Kidney epithelial cell (primary cell): Measurements from ENCODE around the gene S100G. TPM values are rescaled to one million over a fixed set of nuclear protein-coding genes. Genes with fewer than 3 reads are reported as not detected.

ENCODE experiments used
- DNase-seq: peaks from one replicate; pipeline ENCODE4 v3.0.0-alpha.2; 2010; ENCODE audit warnings: low read depth
- H3K27me3 ChIP-seq: 2 replicates; pipeline ENCODE4 v1.6.0; 2011; ENCODE audit warnings: low read length; ENCODE audit not compliant: control insufficient read depth, insufficient read depth
- H3K36me3 ChIP-seq: 2 replicates; pipeline ENCODE4 v1.5.1; 2011; ENCODE audit warnings: low read length; ENCODE audit not compliant: control insufficient read depth, insufficient read depth
- H3K4me3 ChIP-seq: 2 replicates; pipeline ENCODE4 v1.5.1; 2011; ENCODE audit warnings: low read depth, mild to moderate bottlenecking, control low read depth, low read length
- total RNA-seq: library from RNA; depleted of rRNA; stranded (reverse); fragments of >200 nt; gene quantifications from 2 replicates; pipeline ENCODE4 v1.2.3, GENCODE V29; 2015
- TF ChIP-seq, protein P1 (sequence below): IDR thresholded peaks from 2 replicates; pipeline ENCODE4 v1.5.1; 2011; ENCODE audit warnings: mild to moderate bottlenecking, moderate library complexity, low read length, control low read depth, inconsistent platforms; ENCODE audit not compliant: insufficient read depth, poor library complexity, severe bottlenecking

The S100G gene
- total RNA-seq, 1 donor from 2014 or later: not detected

DNA sequence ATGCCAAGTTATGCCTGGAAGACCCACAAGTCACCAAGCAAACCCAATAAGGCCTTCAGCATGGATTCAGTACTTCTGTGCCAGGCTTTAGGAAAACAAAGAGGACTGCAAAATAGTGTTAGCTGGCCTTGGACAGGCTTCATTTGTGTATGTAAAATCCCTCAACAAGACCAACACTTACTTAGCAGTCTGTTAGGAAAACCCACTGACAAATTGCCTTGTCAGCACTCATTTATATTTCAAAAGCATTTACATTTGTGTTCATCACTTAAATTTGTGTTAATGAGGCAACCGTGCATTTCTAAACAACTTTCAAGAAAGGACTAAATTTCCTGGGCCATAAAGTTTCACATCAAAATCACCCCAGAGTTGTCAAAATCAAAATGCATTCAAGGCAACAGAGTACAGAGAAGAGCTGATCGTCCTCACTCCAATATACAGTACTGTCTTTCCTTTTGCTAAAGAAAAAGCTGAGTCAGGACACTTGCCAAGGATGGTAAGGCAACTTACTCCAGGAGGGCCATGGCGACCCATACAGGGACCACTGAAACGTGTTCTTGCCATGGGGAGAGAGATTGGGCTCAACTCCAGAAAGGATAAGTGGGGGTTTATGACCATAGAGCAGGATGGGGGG lies 1.6 kb downstream of the S100G start:
- no peak for DNase-seq
- H3K4me3 ChIP-seq: no peak overlapping the region
- TF ChIP-seq, protein P1, sequence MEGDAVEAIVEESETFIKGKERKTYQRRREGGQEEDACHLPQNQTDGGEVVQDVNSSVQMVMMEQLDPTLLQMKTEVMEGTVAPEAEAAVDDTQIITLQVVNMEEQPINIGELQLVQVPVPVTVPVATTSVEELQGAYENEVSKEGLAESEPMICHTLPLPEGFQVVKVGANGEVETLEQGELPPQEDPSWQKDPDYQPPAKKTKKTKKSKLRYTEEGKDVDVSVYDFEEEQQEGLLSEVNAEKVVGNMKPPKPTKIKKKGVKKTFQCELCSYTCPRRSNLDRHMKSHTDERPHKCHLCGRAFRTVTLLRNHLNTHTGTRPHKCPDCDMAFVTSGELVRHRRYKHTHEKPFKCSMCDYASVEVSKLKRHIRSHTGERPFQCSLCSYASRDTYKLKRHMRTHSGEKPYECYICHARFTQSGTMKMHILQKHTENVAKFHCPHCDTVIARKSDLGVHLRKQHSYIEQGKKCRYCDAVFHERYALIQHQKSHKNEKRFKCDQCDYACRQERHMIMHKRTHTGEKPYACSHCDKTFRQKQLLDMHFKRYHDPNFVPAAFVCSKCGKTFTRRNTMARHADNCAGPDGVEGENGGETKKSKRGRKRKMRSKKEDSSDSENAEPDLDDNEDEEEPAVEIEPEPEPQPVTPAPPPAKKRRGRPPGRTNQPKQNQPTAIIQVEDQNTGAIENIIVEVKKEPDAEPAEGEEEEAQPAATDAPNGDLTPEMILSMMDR: no peak
- H3K27me3 ChIP-seq: no peaks in the 10 kb centered on the region
- H3K36me3 ChIP-seq: no peaks in the 10 kb centered on the region

DNA sequence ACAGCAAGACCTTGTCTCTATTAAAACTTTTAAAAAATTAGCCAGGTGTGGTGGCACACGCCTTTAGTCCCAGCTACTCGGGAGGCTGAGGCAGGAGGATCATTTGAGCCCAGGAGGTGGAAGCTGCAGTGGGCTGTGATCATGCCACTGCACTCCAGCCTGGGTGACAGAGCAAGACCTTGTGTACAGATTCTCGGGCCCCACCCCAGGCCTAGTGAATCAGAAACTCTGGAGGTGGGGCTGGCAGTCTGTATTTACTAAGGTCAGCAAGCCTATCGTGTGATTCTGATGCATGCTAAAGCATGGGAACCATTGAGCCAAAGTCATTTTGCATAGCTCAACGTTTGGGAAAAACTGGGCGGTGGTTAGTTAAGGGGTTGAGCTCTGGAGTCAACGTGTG lies 3.5 kb downstream of the S100G start:
- no peaks in the 10 kb centered on the region for H3K27me3 ChIP-seq
- TF ChIP-seq, protein P1: no peak
- no peak overlapping the region for H3K4me3 ChIP-seq
- H3K36me3 ChIP-seq: no peaks in the 10 kb centered on the region
- DNase-seq: no peak

DNA sequence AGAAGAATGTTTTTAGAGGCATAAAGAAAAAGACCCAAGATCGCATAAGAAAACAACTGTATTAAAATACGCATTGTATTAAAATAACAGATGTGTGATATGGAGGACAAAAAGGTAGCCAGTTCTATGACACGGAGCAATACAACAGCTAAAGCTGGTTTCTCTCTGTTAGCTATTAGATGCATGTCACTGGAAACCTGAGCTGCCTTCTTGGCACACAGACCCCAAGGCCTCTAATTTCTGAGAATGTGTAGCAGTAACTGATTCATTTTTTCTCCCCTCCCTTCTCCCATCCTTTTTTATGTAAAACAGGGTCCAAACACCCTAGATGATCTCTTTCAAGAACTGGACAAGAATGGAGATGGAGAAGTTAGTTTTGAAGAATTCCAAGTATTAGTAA lies 4.1 kb downstream of the S100G start:
- DNase-seq: no peak
- Histone ChIP-seq H3K27me3 (no peaks in the 10 kb centered on the region), H3K36me3 (no peaks in the 10 kb centered on the region), H3K4me3 (no peak overlapping the region)
- TF ChIP-seq, protein P1: no peak

DNA sequence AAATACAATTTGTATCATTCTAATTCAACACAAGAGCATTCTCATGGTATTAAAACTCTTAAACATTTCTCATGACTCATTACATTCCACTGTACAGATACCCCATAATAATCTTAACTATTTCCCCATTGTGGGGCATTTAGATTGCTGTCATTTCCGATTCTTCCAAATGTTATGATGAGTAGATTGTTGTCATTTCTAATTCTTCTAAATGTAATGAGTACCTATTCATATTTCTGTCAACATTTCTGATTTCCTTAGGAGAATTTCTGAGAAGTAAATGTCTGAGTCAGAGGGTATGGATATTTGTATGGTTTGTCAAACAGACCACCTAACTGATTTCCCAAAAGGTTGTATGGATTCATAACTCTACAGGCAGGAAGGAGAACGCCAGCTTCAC lies 8.3 kb downstream of the S100G start:
- no peaks in the 10 kb centered on the region for H3K36me3 ChIP-seq
- H3K4me3 ChIP-seq: no peak overlapping the region
- DNase-seq: no peak
- TF ChIP-seq, protein P1: no peak
- no peaks in the 10 kb centered on the region for H3K27me3 ChIP-seq

DNA sequence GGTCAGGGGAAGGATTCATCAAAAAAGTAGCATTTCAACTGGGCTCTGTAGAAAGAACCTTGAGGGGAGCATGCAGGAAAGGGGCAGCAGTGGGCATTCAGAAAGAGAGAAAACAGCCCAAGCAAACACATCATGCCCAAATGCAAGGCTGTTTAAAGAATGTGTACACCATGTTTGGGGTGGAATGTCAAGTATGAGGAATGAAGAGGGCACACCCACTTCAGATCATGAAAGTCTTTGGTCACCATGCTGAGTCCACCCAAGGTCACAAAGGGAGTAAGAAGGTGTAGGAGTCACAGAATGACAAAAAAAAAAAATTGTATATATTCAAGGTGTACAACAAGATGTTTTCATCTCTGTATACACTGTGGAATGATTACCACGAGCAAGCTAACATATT lies 9.4 kb downstream of the S100G start:
- DNase-seq: no peak
- TF ChIP-seq, protein P1: no peak
- no peaks in the 10 kb centered on the region for H3K36me3 ChIP-seq
- H3K4me3 ChIP-seq: no peak overlapping the region
- no peaks in the 10 kb centered on the region for H3K27me3 ChIP-seq

DNA sequence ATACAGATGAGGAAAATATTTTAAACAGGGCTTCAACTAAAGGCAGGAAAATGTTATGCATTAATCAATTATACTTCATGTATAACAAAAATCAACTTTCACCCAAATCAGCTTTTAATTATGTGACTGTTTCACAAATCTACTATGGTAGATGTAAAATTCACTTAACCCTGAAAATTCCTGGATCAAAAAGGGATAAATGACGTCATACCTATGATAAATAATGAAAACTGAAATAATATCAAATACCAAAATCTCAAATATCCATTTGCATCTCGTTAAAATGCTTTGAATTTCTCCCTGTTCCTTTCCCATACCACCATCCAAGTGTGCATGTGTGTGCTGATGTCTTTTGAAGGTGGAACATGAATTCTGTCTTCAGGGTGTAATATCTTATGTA lies 11.5 kb downstream of the S100G start:
- Histone ChIP-seq H3K36me3 (no peaks in the 10 kb centered on the region), H3K27me3 (no peaks in the 10 kb centered on the region), H3K4me3 (no peak overlapping the region)
- DNase-seq: no peak
- TF ChIP-seq, protein P1: no peak
